Embryonic facial prominence (tissue), 1 donor: ENCODE measurements around the gene SAMD4A.
"Not testable (repeated sequence)": the region's sequence is repeated elsewhere in the genome, so short reads cannot be mapped to it uniquely, and the experiment has no call there.

Source experiments
- DNase-seq: peaks from one replicate; pipeline ENCODE4 v3.0.0-alpha.2; 2016; ENCODE audit errors: extremely low spot score

The SAMD4A gene

GRCh38 chr14:54728700-54729527 lies 162.0 kb downstream of the SAMD4A start:
- DNase-seq, result no peak

- DNase-seq, result no peak
Observed at GRCh38 chr14:54730156-54730961, 163.4 kb downstream of the SAMD4A start.

- DNase-seq, result no peak
Observed at GRCh38 chr14:54734966-54735365, 168.0 kb downstream of the SAMD4A start.

- no peak for DNase-seq
Observed at GRCh38 chr14:54735424-54735823, 168.5 kb downstream of the SAMD4A start.

GRCh38 chr14:54737132-54737711 lies 170.3 kb downstream of the SAMD4A start:
- DNase-seq, result no peak

GRCh38 chr14:54738009-54738408 lies 171.1 kb downstream of the SAMD4A start:
- DNase-seq, result no peak

GRCh38 chr14:54739514-54739913 lies 172.6 kb downstream of the SAMD4A start:
- DNase-seq, result no peak

GRCh38 chr14:54742492-54743350 lies 175.8 kb downstream of the SAMD4A start:
- no peak for DNase-seq

- no peak for DNase-seq
Observed at GRCh38 chr14:54743382-54743781, 176.5 kb downstream of the SAMD4A start.

- DNase-seq, result no peak
Observed at GRCh38 chr14:54746019-54746418, 179.1 kb downstream of the SAMD4A start.

- DNase-seq, result no peak
Observed at GRCh38 chr14:54747616-54748015, 180.7 kb downstream of the SAMD4A start.

GRCh38 chr14:54749180-54749579 lies 182.3 kb downstream of the SAMD4A start:
- no peak for DNase-seq

- no peak for DNase-seq
Observed at GRCh38 chr14:54749727-54750126, 182.8 kb downstream of the SAMD4A start.

GRCh38 chr14:54752611-54753010 lies 185.7 kb downstream of the SAMD4A start:
- DNase-seq, result not testable (repeated sequence)

GRCh38 chr14:54753396-54753795 lies 186.5 kb downstream of the SAMD4A start:
- not testable (repeated sequence) for DNase-seq

GRCh38 chr14:54754116-54754622 lies 187.2 kb downstream of the SAMD4A start:
- DNase-seq, result no peak

- no peak for DNase-seq
Observed at GRCh38 chr14:54754623-54755386, 187.9 kb downstream of the SAMD4A start.

GRCh38 chr14:54756656-54757392 lies 189.9 kb downstream of the SAMD4A start:
- DNase-seq, result no peak

GRCh38 chr14:54758041-54758440 lies 191.1 kb downstream of the SAMD4A start:
- DNase-seq, result no peak
